ENCODE measurements around the gene SCO2. TPM values are rescaled to one million over a fixed set of nuclear protein-coding genes. Genes with fewer than 3 reads are reported as not detected.

SCO2 gene
- total RNA-seq, 1 experiment from 2014 or later = 6.5 TPM

- H3K4me3 ChIP-seq (ENCODE audit: low read depth, low read length) = no peak overlapping the region
- BruUV-seq (replicated peaks) = no TSS peak
- no peak for DNase-seq
- ChIA-PET CTCF (interaction anchor here (2.1 kb wide), 1 partner anchor 53 kb away, joined by 8 read pairs; no protein-coding TSS in a partner anchor), POLR2A (no interaction called here)
- no peaks in the 10 kb centered on the region for H3K9me3 Mint-ChIP-seq (ENCODE audit: unreplicated experiment)
- peak overlapping the region; percentile 55 for H3K27ac Mint-ChIP-seq (ENCODE audit: unreplicated experiment)
- intact Hi-C loops (cut with micrococcal nuclease; ENCODE audit: unreplicated experiment) = no loop called here
- H3K36me3 Mint-ChIP-seq (ENCODE audit: insufficient read depth, unreplicated experiment) = no peaks in the 10 kb centered on the region
- H3K4me1 ChIP-seq = peaks cover 10% of the 10 kb centered on the region; the same call in 1 of the 2 replicates
- H3K27me3 ChIP-seq (replicated peaks; ENCODE audit: control insufficient read depth, insufficient read depth, low read length) = no peaks in the 10 kb centered on the region
- TF ChIP-seq CTCF (IDR thresholded peaks at IDR 0.05; ENCODE audit: insufficient read depth in 1 of 2, low read depth in 1 of 2, low read length in 1 of 2, severe bottlenecking in 1 of 2, unreplicated experiment in 1 of 2) = no peak
- no peak overlapping the region for H3K4me3 Mint-ChIP-seq (ENCODE audit: unreplicated experiment)
- H3K27me3 Mint-ChIP-seq (ENCODE audit: insufficient read depth, unreplicated experiment) = no peaks in the 10 kb centered on the region
- no peaks in the 10 kb centered on the region for H3K9me3 ChIP-seq
- H3K4me1 Mint-ChIP-seq (ENCODE audit: low read depth, unreplicated experiment) = peaks cover 7% of the 10 kb centered on the region
- H3K36me3 ChIP-seq (ENCODE audit: control insufficient read depth, insufficient read depth, low read length) = no peaks in the 10 kb centered on the region
These were observed 42.4 kb upstream of the SCO2 start for GRCh38 chr22:50567721-50568252.

- Mint-ChIP-seq H3K4me3 (ENCODE audit: unreplicated experiment) (no peak overlapping the region), H3K4me1 (ENCODE audit: low read depth, unreplicated experiment) (peaks cover 14% of the 10 kb centered on the region), H3K9me3 (ENCODE audit: unreplicated experiment) (no peaks in the 10 kb centered on the region), H3K27me3 (ENCODE audit: insufficient read depth, unreplicated experiment) (no peaks in the 10 kb centered on the region), H3K27ac (ENCODE audit: unreplicated experiment) (no peak overlapping the region), H3K36me3 (ENCODE audit: insufficient read depth, unreplicated experiment) (no peaks in the 10 kb centered on the region)
- DNase-seq = no peak
- no peaks in the 10 kb centered on the region for H3K9me3 ChIP-seq
- peaks cover 9% of the 10 kb centered on the region; the same call in 1 of the 2 replicates for H3K4me1 ChIP-seq
- H3K27me3 ChIP-seq (replicated peaks; ENCODE audit: control insufficient read depth, insufficient read depth, low read length) = no peaks in the 10 kb centered on the region
- POLR2A ChIA-PET = interaction anchor here (0.5 to 2.2 kb wide), 2 partner anchors 39 to 321 kb away, joined by 5 to 12 read pairs; partner anchors contain the start of gene SCO2
- no peak for TF ChIP-seq CTCF (IDR thresholded peaks at IDR 0.05; ENCODE audit: insufficient read depth in 1 of 2, low read depth in 1 of 2, low read length in 1 of 2, severe bottlenecking in 1 of 2, unreplicated experiment in 1 of 2)
- CTCF ChIA-PET = no interaction called here
- intact Hi-C loops (cut with micrococcal nuclease; ENCODE audit: unreplicated experiment) = no loop called here
- H3K4me3 ChIP-seq (ENCODE audit: low read depth, low read length) = no peak overlapping the region
- BruUV-seq (replicated peaks) = no TSS peak
- no peaks in the 10 kb centered on the region for H3K36me3 ChIP-seq (ENCODE audit: control insufficient read depth, insufficient read depth, low read length)
These were observed 38.9 kb upstream of the SCO2 start for GRCh38 chr22:50564289-50564688.

GRCh38 chr22:50563413-50564160 lies 38.2 kb upstream of the SCO2 start:
- no peaks in the 10 kb centered on the region for H3K36me3 Mint-ChIP-seq (ENCODE audit: insufficient read depth, unreplicated experiment)
- intact Hi-C loops (cut with micrococcal nuclease; ENCODE audit: unreplicated experiment) = loop anchor here (1.0 to 2.0 kb wide), 2 partner anchors 19 to 31 kb away; partner anchors contain the start of gene CHKB
- H3K9me3 Mint-ChIP-seq (ENCODE audit: unreplicated experiment) = no peaks in the 10 kb centered on the region
- Histone ChIP-seq H3K27me3 (replicated peaks; ENCODE audit: control insufficient read depth, insufficient read depth, low read length) (no peaks in the 10 kb centered on the region), H3K36me3 (ENCODE audit: control insufficient read depth, insufficient read depth, low read length) (no peaks in the 10 kb centered on the region), H3K4me3 (ENCODE audit: low read depth, low read length) (peak overlapping the region; percentile 63), H3K4me1 (0 out of 2 replicates have a peak, but pooled peaks cover 2% of the 10 kb centered on the region), H3K9me3 (no peaks in the 10 kb centered on the region)
- BruUV-seq (replicated peaks) = no TSS peak
- H3K4me1 Mint-ChIP-seq (ENCODE audit: low read depth, unreplicated experiment) = peaks cover 14% of the 10 kb centered on the region
- no peaks in the 10 kb centered on the region for H3K27me3 Mint-ChIP-seq (ENCODE audit: insufficient read depth, unreplicated experiment)
- H3K27ac Mint-ChIP-seq (ENCODE audit: unreplicated experiment) = peak overlapping the region; percentile 87
- ChIA-PET CTCF (interaction anchor here (0.5 to 1.9 kb wide), 16 partner anchors 16 to 163 kb away, joined by 3 to 43 read pairs (median 7); partner anchors contain the start of genes ARSA, KLHDC7B, LMF2 and NCAPH2), POLR2A (interaction anchor here (0.9 to 2.2 kb wide), 5 partner anchors 19 to 56 kb away, joined by 4 to 12 read pairs (median 5); partner anchors contain the start of genes CHKB, LMF2, NCAPH2 and SCO2)
- peak overlapping the region; percentile 86 for H3K4me3 Mint-ChIP-seq (ENCODE audit: unreplicated experiment)
- no peak for TF ChIP-seq CTCF (IDR thresholded peaks at IDR 0.05; ENCODE audit: insufficient read depth in 1 of 2, low read depth in 1 of 2, low read length in 1 of 2, severe bottlenecking in 1 of 2, unreplicated experiment in 1 of 2)
- DNase-seq = no peak

Measured in Caco-2 (cell line).